WTC11 (cell line): ENCODE results near the gene SEBOX. TPM values are rescaled to one million over a fixed set of nuclear protein-coding genes. Genes with fewer than 3 reads are reported as not detected.

Source experiments
- ATAC-seq: fragments of 200-7000 bp; cut with Tn5 transposase; 2 replicates; pipeline ENCODE4 v1.10.0; 2021; ENCODE audit warnings: mild to moderate bottlenecking, moderate library complexity
- CTCF ChIA-PET: fragments of 300-600 bp; sonication (Branson Sonifier 250); formaldehyde crosslinking; loops from one replicate; lab custom pipeline; 2021; ENCODE audit warnings: antibody characterized with exemption; lab: Charles Lee
- POLR2A ChIA-PET: fragments of 350-600 bp; sonication (Branson Sonifier 250); formaldehyde crosslinking; loops from one replicate; lab custom pipeline; 2021; ENCODE audit warnings: antibody characterized with exemption; lab: Charles Lee
- DNase-seq: peaks from one replicate; pipeline ENCODE4 v3.0.0; 2021; ENCODE audit warnings: low spot score
- H3K27ac Mint-ChIP-seq: 2 replicates; pipeline ENCODE4 v1.8.0; 2021; ENCODE audit warnings: mixed read lengths
- H3K27me3 Mint-ChIP-seq: 2 replicates; pipeline ENCODE4 v1.8.0; 2021; ENCODE audit warnings: low read depth, mild to moderate bottlenecking, moderate library complexity, mixed read lengths
- H3K36me3 Mint-ChIP-seq: 2 replicates; pipeline ENCODE4 v1.8.0; 2021; ENCODE audit warnings: mixed read lengths
- H3K4me1 Mint-ChIP-seq: 2 replicates; pipeline ENCODE4 v1.8.0; 2022; ENCODE audit warnings: mixed read lengths
- H3K4me3 Mint-ChIP-seq: 2 replicates; pipeline ENCODE4 v1.8.0; 2021; ENCODE audit warnings: mild to moderate bottlenecking, moderate library complexity, mixed read lengths
- H3K9me3 Mint-ChIP-seq: 2 replicates; pipeline ENCODE4 v1.8.0; 2021; ENCODE audit warnings: mixed read lengths
- CREM ChIP-seq: sonication (generic); formaldehyde crosslinking; IDR thresholded peaks from 2 replicates; pipeline ENCODE4 v1.8.1; 2022; ENCODE audit warnings: mild to moderate bottlenecking, missing genetic modification reagents, moderate library complexity
- FOXP1 ChIP-seq: sonication (generic); formaldehyde crosslinking; IDR thresholded peaks from 2 replicates; pipeline ENCODE4 v1.8.0; 2022; ENCODE audit warnings: missing genetic modification reagents, mild to moderate bottlenecking, moderate library complexity, borderline replicate concordance
- GABPB1 ChIP-seq: sonication (generic); formaldehyde crosslinking; IDR thresholded peaks from 2 replicates; pipeline ENCODE4 v1.8.1; 2023; ENCODE audit warnings: mild to moderate bottlenecking, missing genetic modification reagents
- IRF2 ChIP-seq: sonication (generic); formaldehyde crosslinking; IDR thresholded peaks from 2 replicates; pipeline ENCODE4 v1.8.0; 2022; ENCODE audit warnings: low read depth, missing genetic modification reagents, borderline replicate concordance
- KAT7 ChIP-seq: sonication (generic); formaldehyde crosslinking; IDR thresholded peaks from 2 replicates; pipeline ENCODE4 v1.8.1; 2023; ENCODE audit warnings: missing genetic modification reagents, mild to moderate bottlenecking, borderline replicate concordance
- OVOL2 ChIP-seq: fragments of 250-450 bp; sonication (Bioruptor Pico); IDR thresholded peaks from 2 replicates; pipeline ENCODE4 v1.9.0; 2021; ENCODE audit warnings: mild to moderate bottlenecking, borderline replicate concordance
- total RNA-seq: library from RNA; stranded (reverse); gene quantifications from 3 replicates; pipeline ENCODE4 v1.2.3, GENCODE V29; 2021
- TF ChIP-seq, protein P1 (sequence below): fragments of 250-450 bp; sonication (Bioruptor Pico); IDR thresholded peaks from 2 replicates; pipeline ENCODE4 v1.9.0; 2021; ENCODE audit warnings: mild to moderate bottlenecking
- TF ChIP-seq, protein P2 (sequence below): sonication (generic); formaldehyde crosslinking; IDR thresholded peaks from 2 replicates; pipeline ENCODE4 v1.8.0; 2022; ENCODE audit warnings: missing genetic modification reagents
- TF ChIP-seq, protein P3 (sequence below): sonication (generic); formaldehyde crosslinking; IDR thresholded peaks from 2 replicates; pipeline ENCODE4 v1.8.0; 2022; ENCODE audit warnings: mild to moderate bottlenecking, missing genetic modification reagents
- TF ChIP-seq, protein P4 (sequence below): sonication (generic); formaldehyde crosslinking; IDR thresholded peaks from 2 replicates; pipeline ENCODE4 v1.8.0; 2023; ENCODE audit warnings: missing genetic modification reagents, mild to moderate bottlenecking, borderline replicate concordance
- TF ChIP-seq, protein P5 (sequence below): sonication (generic); formaldehyde crosslinking; IDR thresholded peaks from 2 replicates; pipeline ENCODE4 v1.8.1; 2023; ENCODE audit warnings: mild to moderate bottlenecking, moderate library complexity, missing genetic modification reagents
- TF ChIP-seq, protein P6 (sequence below): sonication (generic); formaldehyde crosslinking; IDR thresholded peaks from 2 replicates; pipeline ENCODE4 v1.8.0; 2022; ENCODE audit warnings: mild to moderate bottlenecking, missing genetic modification reagents
- TF ChIP-seq, protein P7 (sequence below): sonication (generic); formaldehyde crosslinking; IDR thresholded peaks from 2 replicates; pipeline ENCODE4 v1.8.0; 2022; ENCODE audit warnings: mild to moderate bottlenecking, missing genetic modification reagents

The SEBOX gene
- total RNA-seq, 1 experiment from 2014 or later = not detected

DNA sequence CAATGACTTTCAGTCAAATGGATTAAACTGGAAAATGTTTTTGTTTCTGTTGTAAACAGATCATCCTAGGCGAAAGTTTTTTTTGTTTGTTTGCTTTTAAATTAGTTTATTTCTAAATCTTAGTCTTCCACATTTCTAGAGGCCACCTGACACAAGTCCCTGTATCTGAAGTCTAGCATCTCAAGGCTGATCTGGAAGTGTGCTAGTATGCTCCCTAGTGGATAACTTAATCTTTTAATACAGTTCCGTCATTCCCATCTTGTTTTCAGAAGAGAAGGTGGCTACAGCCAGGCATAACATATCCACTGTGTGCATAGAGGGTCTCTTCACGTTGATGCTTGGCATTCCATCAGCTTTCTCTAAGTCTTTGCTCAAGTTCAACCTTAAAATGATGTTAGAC is 37.3 kb downstream of the SEBOX start:
- TF ChIP-seq, protein P1, sequence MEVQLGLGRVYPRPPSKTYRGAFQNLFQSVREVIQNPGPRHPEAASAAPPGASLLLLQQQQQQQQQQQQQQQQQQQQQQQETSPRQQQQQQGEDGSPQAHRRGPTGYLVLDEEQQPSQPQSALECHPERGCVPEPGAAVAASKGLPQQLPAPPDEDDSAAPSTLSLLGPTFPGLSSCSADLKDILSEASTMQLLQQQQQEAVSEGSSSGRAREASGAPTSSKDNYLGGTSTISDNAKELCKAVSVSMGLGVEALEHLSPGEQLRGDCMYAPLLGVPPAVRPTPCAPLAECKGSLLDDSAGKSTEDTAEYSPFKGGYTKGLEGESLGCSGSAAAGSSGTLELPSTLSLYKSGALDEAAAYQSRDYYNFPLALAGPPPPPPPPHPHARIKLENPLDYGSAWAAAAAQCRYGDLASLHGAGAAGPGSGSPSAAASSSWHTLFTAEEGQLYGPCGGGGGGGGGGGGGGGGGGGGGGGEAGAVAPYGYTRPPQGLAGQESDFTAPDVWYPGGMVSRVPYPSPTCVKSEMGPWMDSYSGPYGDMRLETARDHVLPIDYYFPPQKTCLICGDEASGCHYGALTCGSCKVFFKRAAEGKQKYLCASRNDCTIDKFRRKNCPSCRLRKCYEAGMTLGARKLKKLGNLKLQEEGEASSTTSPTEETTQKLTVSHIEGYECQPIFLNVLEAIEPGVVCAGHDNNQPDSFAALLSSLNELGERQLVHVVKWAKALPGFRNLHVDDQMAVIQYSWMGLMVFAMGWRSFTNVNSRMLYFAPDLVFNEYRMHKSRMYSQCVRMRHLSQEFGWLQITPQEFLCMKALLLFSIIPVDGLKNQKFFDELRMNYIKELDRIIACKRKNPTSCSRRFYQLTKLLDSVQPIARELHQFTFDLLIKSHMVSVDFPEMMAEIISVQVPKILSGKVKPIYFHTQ (CRISPR knock-in tag) = no peak
- no peak for TF ChIP-seq GABPB1 (CRISPR knock-in tag)
- TF ChIP-seq OVOL2 (CRISPR knock-in tag) = no peak
- TF ChIP-seq, protein P2, sequence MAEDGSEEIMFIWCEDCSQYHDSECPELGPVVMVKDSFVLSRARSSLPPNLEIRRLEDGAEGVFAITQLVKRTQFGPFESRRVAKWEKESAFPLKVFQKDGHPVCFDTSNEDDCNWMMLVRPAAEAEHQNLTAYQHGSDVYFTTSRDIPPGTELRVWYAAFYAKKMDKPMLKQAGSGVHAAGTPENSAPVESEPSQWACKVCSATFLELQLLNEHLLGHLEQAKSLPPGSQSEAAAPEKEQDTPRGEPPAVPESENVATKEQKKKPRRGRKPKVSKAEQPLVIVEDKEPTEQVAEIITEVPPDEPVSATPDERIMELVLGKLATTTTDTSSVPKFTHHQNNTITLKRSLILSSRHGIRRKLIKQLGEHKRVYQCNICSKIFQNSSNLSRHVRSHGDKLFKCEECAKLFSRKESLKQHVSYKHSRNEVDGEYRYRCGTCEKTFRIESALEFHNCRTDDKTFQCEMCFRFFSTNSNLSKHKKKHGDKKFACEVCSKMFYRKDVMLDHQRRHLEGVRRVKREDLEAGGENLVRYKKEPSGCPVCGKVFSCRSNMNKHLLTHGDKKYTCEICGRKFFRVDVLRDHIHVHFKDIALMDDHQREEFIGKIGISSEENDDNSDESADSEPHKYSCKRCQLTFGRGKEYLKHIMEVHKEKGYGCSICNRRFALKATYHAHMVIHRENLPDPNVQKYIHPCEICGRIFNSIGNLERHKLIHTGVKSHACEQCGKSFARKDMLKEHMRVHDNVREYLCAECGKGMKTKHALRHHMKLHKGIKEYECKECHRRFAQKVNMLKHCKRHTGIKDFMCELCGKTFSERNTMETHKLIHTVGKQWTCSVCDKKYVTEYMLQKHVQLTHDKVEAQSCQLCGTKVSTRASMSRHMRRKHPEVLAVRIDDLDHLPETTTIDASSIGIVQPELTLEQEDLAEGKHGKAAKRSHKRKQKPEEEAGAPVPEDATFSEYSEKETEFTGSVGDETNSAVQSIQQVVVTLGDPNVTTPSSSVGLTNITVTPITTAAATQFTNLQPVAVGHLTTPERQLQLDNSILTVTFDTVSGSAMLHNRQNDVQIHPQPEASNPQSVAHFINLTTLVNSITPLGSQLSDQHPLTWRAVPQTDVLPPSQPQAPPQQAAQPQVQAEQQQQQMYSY = no peak
- TF ChIP-seq CREM (CRISPR knock-in tag) = no peak
- TF ChIP-seq, protein P3, sequence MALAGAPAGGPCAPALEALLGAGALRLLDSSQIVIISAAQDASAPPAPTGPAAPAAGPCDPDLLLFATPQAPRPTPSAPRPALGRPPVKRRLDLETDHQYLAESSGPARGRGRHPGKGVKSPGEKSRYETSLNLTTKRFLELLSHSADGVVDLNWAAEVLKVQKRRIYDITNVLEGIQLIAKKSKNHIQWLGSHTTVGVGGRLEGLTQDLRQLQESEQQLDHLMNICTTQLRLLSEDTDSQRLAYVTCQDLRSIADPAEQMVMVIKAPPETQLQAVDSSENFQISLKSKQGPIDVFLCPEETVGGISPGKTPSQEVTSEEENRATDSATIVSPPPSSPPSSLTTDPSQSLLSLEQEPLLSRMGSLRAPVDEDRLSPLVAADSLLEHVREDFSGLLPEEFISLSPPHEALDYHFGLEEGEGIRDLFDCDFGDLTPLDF (CRISPR knock-in tag) = no peak
- TF ChIP-seq, protein P4, sequence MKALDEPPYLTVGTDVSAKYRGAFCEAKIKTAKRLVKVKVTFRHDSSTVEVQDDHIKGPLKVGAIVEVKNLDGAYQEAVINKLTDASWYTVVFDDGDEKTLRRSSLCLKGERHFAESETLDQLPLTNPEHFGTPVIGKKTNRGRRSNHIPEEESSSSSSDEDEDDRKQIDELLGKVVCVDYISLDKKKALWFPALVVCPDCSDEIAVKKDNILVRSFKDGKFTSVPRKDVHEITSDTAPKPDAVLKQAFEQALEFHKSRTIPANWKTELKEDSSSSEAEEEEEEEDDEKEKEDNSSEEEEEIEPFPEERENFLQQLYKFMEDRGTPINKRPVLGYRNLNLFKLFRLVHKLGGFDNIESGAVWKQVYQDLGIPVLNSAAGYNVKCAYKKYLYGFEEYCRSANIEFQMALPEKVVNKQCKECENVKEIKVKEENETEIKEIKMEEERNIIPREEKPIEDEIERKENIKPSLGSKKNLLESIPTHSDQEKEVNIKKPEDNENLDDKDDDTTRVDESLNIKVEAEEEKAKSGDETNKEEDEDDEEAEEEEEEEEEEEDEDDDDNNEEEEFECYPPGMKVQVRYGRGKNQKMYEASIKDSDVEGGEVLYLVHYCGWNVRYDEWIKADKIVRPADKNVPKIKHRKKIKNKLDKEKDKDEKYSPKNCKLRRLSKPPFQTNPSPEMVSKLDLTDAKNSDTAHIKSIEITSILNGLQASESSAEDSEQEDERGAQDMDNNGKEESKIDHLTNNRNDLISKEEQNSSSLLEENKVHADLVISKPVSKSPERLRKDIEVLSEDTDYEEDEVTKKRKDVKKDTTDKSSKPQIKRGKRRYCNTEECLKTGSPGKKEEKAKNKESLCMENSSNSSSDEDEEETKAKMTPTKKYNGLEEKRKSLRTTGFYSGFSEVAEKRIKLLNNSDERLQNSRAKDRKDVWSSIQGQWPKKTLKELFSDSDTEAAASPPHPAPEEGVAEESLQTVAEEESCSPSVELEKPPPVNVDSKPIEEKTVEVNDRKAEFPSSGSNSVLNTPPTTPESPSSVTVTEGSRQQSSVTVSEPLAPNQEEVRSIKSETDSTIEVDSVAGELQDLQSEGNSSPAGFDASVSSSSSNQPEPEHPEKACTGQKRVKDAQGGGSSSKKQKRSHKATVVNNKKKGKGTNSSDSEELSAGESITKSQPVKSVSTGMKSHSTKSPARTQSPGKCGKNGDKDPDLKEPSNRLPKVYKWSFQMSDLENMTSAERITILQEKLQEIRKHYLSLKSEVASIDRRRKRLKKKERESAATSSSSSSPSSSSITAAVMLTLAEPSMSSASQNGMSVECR (CRISPR knock-in tag) = no peak
- no peak for TF ChIP-seq KAT7 (CRISPR knock-in tag)
- no peak for TF ChIP-seq IRF2 (CRISPR knock-in tag)
- TF ChIP-seq, protein P5, sequence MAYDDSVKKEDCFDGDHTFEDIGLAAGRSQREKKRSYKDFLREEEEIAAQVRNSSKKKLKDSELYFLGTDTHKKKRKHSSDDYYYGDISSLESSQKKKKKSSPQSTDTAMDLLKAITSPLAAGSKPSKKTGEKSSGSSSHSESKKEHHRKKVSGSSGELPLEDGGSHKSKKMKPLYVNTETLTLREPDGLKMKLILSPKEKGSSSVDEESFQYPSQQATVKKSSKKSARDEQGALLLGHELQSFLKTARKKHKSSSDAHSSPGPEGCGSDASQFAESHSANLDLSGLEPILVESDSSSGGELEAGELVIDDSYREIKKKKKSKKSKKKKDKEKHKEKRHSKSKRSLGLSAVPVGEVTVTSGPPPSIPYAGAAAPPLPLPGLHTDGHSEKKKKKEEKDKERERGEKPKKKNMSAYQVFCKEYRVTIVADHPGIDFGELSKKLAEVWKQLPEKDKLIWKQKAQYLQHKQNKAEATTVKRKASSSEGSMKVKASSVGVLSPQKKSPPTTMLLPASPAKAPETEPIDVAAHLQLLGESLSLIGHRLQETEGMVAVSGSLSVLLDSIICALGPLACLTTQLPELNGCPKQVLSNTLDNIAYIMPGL (CRISPR knock-in tag) = no peak
- TF ChIP-seq, protein P6, sequence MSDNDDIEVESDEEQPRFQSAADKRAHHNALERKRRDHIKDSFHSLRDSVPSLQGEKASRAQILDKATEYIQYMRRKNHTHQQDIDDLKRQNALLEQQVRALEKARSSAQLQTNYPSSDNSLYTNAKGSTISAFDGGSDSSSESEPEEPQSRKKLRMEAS (CRISPR knock-in tag) = no peak
- no peak for TF ChIP-seq FOXP1 (CRISPR knock-in tag)
- TF ChIP-seq, protein P7, sequence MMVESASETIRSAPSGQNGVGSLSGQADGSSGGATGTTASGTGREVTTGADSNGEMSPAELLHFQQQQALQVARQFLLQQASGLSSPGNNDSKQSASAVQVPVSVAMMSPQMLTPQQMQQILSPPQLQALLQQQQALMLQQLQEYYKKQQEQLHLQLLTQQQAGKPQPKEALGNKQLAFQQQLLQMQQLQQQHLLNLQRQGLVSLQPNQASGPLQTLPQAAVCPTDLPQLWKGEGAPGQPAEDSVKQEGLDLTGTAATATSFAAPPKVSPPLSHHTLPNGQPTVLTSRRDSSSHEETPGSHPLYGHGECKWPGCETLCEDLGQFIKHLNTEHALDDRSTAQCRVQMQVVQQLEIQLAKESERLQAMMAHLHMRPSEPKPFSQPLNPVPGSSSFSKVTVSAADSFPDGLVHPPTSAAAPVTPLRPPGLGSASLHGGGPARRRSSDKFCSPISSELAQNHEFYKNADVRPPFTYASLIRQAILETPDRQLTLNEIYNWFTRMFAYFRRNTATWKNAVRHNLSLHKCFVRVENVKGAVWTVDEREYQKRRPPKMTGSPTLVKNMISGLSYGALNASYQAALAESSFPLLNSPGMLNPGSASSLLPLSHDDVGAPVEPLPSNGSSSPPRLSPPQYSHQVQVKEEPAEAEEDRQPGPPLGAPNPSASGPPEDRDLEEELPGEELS = no peak
- DNase-seq = no peak
- no peak for ATAC-seq
- peaks cover 37% of the 10 kb centered on the region for H3K36me3 Mint-ChIP-seq
- peak overlapping the region; percentile 72; the same call in 1 of the 2 replicates for H3K27ac Mint-ChIP-seq
- no peak overlapping the region for H3K4me3 Mint-ChIP-seq
- peaks cover 4% of the 10 kb centered on the region for H3K4me1 Mint-ChIP-seq
- ChIA-PET POLR2A (no interaction called here), CTCF (no interaction called here)
- H3K9me3 Mint-ChIP-seq = no peaks in the 10 kb centered on the region
- no peaks in the 10 kb centered on the region for H3K27me3 Mint-ChIP-seq
